ENCODE results near the gene CCR5AS.

CCR5AS gene

DNA sequence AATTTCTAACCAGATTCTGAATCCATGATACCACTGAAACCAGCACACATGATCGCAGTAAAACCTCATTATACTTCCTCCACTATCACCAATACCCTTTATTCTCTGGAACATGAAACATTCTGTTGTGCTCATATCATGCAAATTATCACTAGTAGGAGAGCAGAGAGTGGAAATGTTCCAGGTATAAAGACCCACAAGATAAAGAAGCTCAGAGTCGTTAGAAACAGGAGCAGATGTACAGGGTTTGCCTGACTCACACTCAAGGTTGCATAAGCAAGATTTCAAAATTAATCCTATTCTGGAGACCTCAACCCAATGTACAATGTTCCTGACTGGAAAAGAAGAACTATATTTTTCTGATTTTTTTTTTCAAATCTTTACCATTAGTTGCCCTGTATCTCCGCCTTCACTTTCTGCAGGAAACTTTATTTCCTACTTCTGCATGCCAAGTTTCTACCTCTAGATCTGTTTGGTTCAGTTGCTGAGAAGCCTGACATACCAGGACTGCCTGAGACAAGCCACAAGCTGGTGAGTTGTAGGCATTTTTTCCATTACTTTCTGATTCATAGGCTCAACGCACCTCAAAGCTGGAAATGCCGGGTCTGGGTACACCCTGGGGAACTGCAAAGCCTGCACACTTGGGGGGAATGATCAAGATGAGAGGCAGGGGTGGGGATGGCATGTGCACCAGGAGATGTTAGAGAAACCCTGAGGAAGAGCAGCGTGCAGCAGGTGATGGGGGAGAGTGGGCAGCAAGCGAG, 53.0 kb downstream of the CCR5AS start, which contains the start of gene CCR2:
TSS of gene CCR2 (plus strand) at position 465 of the 764 bp plus-strand sequence. CDS start 3,417 bp downstream, outside the sequence.
- Histone ChIP-seq H3K36me3 (no peaks in the 10 kb centered on the region), H3K27ac (no peak within 1 kb of the TSS)
- 77% methylated on average over 7 of the region's 7 CpGs for WGBS

DNA sequence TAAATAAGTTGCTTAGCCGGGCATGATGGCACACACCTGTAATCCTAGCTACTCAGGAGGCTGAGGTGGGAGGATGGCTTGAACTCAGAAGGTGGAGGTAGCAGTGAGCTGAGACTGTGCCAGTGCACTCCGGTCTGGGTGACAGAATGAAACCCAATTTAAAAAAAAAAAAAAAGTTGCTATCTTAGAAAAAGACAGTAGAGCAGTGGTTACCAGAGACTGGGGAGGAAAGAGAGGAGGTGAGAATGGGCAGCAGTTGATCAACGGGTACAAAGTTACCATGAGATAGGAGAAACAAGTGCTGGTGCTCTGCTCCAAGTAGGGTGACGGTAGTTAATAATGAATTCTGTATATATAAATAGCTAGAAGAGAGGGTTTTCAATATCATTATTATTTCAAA, 53.8 kb downstream of the CCR5AS start:
- no peak for DNase-seq (ENCODE audit: low spot score in 2 of 2)
- H3K4me3 ChIP-seq: no peak overlapping the region
- no peak for TF ChIP-seq POLR2A (IDR thresholded peaks at IDR 0.05)
- TF ChIP-seq, protein P1, sequence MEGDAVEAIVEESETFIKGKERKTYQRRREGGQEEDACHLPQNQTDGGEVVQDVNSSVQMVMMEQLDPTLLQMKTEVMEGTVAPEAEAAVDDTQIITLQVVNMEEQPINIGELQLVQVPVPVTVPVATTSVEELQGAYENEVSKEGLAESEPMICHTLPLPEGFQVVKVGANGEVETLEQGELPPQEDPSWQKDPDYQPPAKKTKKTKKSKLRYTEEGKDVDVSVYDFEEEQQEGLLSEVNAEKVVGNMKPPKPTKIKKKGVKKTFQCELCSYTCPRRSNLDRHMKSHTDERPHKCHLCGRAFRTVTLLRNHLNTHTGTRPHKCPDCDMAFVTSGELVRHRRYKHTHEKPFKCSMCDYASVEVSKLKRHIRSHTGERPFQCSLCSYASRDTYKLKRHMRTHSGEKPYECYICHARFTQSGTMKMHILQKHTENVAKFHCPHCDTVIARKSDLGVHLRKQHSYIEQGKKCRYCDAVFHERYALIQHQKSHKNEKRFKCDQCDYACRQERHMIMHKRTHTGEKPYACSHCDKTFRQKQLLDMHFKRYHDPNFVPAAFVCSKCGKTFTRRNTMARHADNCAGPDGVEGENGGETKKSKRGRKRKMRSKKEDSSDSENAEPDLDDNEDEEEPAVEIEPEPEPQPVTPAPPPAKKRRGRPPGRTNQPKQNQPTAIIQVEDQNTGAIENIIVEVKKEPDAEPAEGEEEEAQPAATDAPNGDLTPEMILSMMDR (IDR thresholded peaks at IDR 0.05): no peak
- no peak for TF ChIP-seq POLR2AphosphoS5 (IDR thresholded peaks at IDR 0.05)
- no peak for TF ChIP-seq EP300 (IDR thresholded peaks at IDR 0.05)
- peaks cover 7% of the 10 kb centered on the region for H3K27me3 ChIP-seq
- peaks cover 3% of the 10 kb centered on the region for H3K4me1 ChIP-seq
- no peaks in the 10 kb centered on the region for H3K36me3 ChIP-seq
- no peak overlapping the region for H3K27ac ChIP-seq
- WGBS: 84% methylated on average over 4 of the region's 4 CpGs
- H3K9me3 ChIP-seq: no peaks in the 10 kb centered on the region

More for the DNA sequence above, 53.0 kb downstream of the CCR5AS start, which contains the start of gene CCR2:
- H3K9me3 ChIP-seq: no peaks in the 10 kb centered on the region
- H3K4me3 ChIP-seq: no peak within 1 kb of the TSS
- peaks cover 7% of the 10 kb centered on the region for H3K27me3 ChIP-seq
- TF ChIP-seq EP300 (IDR thresholded peaks at IDR 0.05) (no peak), POLR2AphosphoS5 (IDR thresholded peaks at IDR 0.05) (no peak), POLR2A (IDR thresholded peaks at IDR 0.05) (no peak)
- TF ChIP-seq, protein P1 (IDR thresholded peaks at IDR 0.05): no peak
- peaks cover 3% of the 10 kb centered on the region for H3K4me1 ChIP-seq
- no peak for DNase-seq (ENCODE audit: low spot score in 2 of 2)

DNA sequence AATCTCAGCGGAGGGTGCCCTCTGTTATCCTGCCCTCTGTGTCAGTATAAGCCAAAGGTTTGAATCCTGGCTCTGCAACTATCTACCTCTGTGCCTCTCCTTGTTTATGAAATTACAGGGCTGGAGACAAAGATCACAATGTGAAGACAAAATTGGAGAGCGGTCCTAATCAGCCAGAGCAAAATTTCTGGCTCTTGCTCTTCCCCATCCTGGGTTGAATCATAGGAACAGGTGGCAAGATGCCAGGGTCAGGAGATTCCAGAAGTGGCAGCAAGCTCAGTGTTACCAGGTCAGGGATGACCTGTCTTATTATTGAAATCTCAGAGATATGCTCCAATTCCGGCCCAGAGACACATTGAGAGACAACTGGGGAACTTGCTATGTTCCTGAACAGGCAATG, 55.2 kb downstream of the CCR5AS start:
- Histone ChIP-seq H3K36me3 (no peaks in the 10 kb centered on the region), H3K4me1 (peaks cover 3% of the 10 kb centered on the region), H3K27ac (no peak overlapping the region), H3K4me3 (no peak overlapping the region), H3K27me3 (peaks cover 7% of the 10 kb centered on the region), H3K9me3 (no peaks in the 10 kb centered on the region)
- TF ChIP-seq POLR2A (IDR thresholded peaks at IDR 0.05) (no peak), POLR2AphosphoS5 (IDR thresholded peaks at IDR 0.05) (no peak), EP300 (IDR thresholded peaks at IDR 0.05) (no peak)
- TF ChIP-seq, protein P1 (IDR thresholded peaks at IDR 0.05): no peak
- DNase-seq (ENCODE audit: low spot score in 2 of 2): no peak
- WGBS: 89% methylated on average over 3 of the region's 3 CpGs

DNA sequence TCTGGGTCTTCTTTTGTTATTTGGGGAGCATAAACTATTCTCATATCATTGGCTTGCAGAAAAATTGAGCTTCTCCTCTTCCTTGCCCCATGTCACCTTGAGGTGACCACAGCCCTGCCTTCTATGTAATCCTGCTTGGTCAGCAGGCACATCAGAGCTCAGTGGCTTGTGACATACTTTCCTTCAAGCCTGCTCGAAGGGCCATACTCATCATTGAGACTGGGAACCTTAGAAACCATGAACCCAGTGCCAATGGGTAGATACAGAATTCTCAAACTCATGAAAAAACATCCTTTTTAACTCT, 56.7 kb downstream of the CCR5AS start:
- Histone ChIP-seq H3K4me1 (peaks cover 3% of the 10 kb centered on the region), H3K27me3 (peaks cover 7% of the 10 kb centered on the region), H3K36me3 (no peaks in the 10 kb centered on the region), H3K27ac (no peak overlapping the region), H3K9me3 (no peaks in the 10 kb centered on the region), H3K4me3 (no peak overlapping the region)
- WGBS: 95% methylated on average over 1 of the region's 1 CpG
- DNase-seq (ENCODE audit: low spot score in 2 of 2): no peak
- no peak for TF ChIP-seq EP300 (IDR thresholded peaks at IDR 0.05)
- no peak for TF ChIP-seq POLR2A (IDR thresholded peaks at IDR 0.05)
- TF ChIP-seq, protein P1 (IDR thresholded peaks at IDR 0.05): no peak
- TF ChIP-seq POLR2AphosphoS5 (IDR thresholded peaks at IDR 0.05): no peak

DNA sequence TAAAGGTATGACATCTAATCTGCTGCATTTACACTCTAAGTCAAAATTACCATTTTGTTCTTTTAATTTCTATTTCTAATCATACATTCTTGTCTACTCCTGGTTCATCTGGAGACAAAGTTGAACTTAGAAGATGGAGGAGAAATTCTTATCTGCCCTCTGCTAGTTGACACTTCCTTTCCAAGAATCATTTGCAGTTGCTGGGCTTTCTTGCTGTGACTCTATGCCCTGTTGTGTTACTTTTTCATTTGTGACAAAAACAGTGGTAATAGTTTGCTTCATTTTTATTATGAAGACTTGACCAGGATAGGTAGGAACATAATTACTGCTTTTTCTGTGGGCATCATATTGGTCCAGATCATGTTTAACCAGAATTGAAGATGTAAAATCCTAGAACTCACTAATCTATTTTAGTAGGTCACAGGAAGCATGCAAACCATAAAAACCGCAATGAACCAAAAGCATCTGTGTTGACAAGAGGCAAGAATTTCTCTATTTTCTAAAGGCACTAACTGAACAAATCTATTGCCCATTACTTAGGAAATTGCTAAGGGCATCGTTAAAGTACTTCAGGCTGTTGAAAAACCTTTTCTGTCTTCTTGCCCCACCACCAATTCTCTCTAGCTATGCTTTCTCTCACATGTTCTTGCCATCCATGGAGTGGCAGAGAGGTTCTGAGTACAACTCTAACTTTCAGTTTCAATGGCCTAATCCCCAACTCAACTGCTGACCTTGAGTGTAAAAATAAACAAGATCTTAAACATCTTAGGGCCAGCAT, 57.2 kb downstream of the CCR5AS start:
- Histone ChIP-seq H3K9me3 (no peaks in the 10 kb centered on the region), H3K4me3 (no peak overlapping the region), H3K4me1 (peaks cover 3% of the 10 kb centered on the region), H3K27ac (no peak overlapping the region), H3K27me3 (peaks cover 7% of the 10 kb centered on the region), H3K36me3 (no peaks in the 10 kb centered on the region)
- DNase-seq (ENCODE audit: low spot score in 2 of 2): no peak
- TF ChIP-seq POLR2A (IDR thresholded peaks at IDR 0.05) (no peak), POLR2AphosphoS5 (IDR thresholded peaks at IDR 0.05) (no peak), EP300 (IDR thresholded peaks at IDR 0.05) (no peak)
- TF ChIP-seq, protein P1 (IDR thresholded peaks at IDR 0.05): no peak
- WGBS: 66% methylated on average over 2 of the region's 2 CpGs

Measured in suprapubic skin (tissue), 4 donors.